Measurements from ENCODE around the gene TMPRSS6.

TMPRSS6 gene

DNA sequence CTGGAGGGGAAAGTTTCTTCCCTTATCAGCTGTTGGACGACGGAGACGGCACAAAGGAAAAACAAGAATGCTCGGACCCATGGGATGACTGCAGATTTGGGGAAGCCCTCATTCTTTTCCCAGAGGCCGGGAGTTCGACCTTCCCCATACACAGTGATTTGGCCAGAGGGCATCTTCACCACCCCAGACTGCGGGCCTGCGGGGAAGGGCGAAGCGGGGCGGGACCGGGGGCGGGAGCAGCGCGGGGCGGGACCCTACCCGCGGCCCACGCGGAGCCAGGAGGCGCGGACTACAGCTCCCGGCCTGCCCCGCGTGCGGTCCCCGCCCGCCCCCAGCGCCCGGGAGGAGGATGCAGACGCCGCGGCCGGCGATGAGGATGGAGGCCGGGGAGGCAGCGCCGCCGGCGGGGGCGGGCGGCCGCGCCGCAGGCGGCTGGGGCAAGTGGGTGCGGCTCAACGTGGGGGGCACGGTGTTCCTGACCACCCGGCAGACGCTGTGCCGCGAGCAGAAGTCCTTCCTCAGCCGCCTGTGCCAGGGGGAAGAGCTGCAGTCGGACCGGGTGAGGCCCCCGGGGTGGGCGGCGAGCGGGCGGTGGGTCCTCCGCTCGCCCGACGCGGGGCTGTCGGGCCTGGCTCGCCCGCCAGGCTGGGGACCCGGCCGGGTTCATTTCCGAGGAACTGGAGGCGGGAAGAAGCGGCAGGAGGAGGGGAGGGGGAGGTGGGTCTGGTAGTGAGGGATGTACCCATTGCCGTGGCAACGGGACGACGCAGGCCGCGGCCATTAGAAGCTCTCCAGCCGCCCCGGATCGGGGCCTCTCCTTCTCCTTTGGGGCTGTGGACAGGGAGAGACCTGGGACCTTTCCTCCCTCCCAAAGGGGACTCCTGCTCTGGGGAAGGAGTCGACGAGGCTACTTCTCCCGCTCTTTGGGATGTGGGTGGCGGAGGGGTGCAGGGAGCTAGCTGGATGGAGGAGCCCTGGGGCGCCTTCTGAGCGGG lies 57.8 kb downstream of the TMPRSS6 start, which contains the start of gene KCTD17:
KCTD17 (plus strand) TSS at position 352 of the 995 bp plus-strand sequence; CDS start at position 371, 19 bp downstream.
- DNase-seq (ENCODE audit: low read depth): peak; percentile 53

- no peak for DNase-seq (ENCODE audit: low read depth)
Observed at GRCh38 chr22:37050913-37051312, 58.6 kb downstream of the TMPRSS6 start.

DNA sequence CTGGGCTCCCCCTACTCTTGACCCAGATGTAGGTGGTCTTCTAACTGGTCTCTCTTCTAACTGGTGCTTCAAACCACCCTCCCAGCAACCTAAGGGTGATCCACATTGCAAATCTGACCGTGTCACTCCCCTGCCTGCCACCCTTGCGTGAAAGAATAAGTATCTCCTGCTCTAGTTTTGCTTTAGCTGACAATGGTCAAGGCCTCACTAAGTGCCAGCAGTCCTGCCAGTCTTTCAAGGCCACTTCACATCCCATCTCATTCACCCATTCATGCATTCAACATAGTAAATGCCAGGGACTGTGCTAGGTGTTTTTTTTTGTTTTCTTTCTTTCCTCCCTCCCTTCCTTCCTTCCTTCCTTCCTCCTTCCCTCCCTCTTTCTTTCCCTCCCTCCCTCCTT lies 60.3 kb downstream of the TMPRSS6 start:
- no peak for DNase-seq (ENCODE audit: low read depth)

GRCh38 chr22:37048133-37048532 lies 61.4 kb downstream of the TMPRSS6 start:
- no peak for DNase-seq (ENCODE audit: low read depth)

DNA sequence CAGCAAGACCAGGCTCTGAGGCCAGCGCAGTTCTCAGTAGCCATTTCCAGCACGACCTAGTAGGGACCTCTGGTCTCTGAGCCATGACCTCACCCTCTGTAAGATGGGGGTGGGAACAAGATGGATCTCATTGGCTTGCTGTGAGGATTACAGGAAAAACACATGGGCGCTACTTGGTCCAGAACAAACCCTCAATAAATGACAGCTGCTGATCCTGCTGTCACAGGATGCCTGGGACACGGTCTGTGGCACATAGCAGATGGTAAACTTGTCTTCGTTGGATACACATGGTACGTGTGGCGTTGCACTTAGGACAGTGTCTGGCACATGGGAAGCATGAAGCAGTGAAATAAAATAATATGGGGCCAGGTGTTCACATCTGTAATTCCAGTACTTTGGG lies 62.5 kb downstream of the TMPRSS6 start:
- DNase-seq (ENCODE audit: low read depth): no peak

- DNase-seq (ENCODE audit: low read depth): no peak
Observed at GRCh38 chr22:37046589-37046988, 62.9 kb downstream of the TMPRSS6 start.

DNA sequence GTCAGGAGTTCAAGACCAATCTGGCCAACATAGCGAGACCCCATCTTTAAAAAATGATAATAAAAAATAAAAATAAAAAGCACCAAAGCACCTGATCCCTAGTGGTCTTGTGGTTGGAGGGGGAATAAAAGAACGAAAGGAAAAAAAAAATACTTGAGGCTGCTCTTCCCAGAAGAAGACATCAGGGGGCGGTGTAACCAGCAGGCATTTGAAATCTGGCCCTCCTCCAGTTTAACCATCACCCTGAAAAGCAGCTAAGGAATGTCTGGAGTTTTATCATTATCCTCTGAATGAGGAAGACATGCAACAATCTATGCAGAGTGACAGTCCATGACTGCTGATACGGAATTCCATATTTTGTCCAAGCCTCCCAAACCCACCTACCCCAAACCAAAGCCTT lies 63.6 kb downstream of the TMPRSS6 start:
- DNase-seq (ENCODE audit: low read depth): no peak

GRCh38 chr22:37044634-37045625 lies 64.6 kb downstream of the TMPRSS6 start:
- DNase-seq (ENCODE audit: low read depth): no peak

GRCh38 chr22:37043828-37044538 lies 65.5 kb downstream of the TMPRSS6 start:
- DNase-seq (ENCODE audit: low read depth): no peak

GRCh38 chr22:37043209-37043827 lies 66.2 kb downstream of the TMPRSS6 start:
- DNase-seq (ENCODE audit: low read depth): no peak

GRCh38 chr22:37039466-37039865 lies 70.0 kb downstream of the TMPRSS6 start:
- DNase-seq (ENCODE audit: low read depth): no peak

GRCh38 chr22:37037669-37038068 lies 71.8 kb downstream of the TMPRSS6 start:
- DNase-seq (ENCODE audit: low read depth): no peak

DNA sequence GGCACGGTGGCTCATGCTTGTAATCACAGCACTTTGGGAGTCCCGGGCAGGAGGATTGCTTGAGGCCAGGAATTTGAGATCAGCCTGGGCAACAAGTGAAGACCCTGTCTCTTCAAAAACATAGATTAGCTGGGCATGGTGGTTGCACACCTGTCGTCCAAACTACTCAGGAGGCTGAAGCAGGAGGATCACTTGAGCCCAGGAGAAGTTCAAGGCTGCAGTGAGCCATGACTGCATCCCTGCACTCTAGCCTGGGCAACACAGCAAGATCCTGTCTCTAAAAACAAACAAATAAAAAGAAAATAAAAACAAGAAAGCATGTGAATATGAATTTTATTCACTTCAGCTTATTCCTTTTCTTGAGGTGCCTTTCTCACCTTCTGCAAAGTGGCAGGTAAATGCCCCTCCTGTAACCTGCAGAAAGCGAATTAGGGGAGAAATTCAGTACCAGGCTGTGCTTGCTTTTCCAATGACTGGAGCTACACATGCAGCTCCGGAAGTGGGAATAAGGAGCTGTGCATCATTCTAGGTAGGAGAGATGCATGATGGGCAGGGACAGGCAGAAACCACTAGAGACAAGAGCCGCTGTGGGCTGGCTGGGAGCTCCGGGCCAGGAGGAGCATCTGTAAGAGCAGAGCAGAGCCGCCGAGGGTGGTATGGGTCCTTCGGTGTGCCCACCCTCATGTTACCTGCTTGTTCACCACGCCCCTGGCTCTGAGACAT lies 72.7 kb downstream of the TMPRSS6 start:
- no peak for DNase-seq (ENCODE audit: low read depth)

- DNase-seq (ENCODE audit: low read depth): no peak
Observed at GRCh38 chr22:37033605-37034430, 75.7 kb downstream of the TMPRSS6 start.

DNA sequence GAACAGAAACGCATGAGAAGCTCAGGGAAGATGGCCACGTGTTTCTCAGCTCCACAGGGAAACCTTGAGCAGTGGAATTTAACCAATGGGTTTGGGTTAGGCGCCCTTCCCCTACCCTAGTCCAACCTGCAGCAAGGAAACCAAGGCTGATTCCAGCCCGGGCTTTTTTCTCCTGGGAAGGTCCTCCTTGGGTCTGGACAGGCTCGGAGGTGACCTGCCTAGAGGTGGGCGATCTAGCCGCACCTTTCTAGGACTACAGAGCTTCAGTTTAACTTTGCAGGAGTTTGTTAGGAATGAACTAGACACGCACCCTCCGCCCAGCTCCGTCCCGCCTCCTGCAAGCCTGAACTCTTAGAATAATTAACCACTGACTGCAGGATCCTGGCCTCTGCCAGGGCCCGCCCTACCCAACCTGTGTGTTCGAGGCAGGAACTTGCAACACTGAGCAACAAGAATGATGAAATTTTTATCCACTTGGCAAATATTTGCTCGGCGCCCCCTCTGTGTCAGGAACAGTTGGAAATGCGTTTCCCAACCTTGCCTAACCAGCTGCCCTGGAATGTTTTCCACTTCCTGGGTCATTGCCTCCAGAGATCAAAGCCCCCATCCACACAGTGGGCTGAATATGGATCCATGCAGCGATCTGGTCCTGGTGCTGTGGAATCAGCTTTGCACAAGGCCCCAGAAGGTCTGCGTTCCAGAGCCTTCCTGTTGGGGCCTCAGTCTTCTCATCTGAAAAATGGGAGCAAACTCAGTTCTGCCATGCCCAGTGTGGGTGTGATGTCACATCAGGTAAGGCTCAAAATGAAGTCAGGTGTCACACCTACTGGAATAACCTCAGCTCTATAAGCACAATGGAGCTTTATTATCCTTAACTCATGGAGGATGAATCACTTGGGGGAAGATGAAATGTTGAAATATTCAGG lies 76.7 kb downstream of the TMPRSS6 start:
- no peak for DNase-seq (ENCODE audit: low read depth)

GRCh38 chr22:37032134-37032534 lies 77.4 kb downstream of the TMPRSS6 start:
- DNase-seq (ENCODE audit: low read depth): no peak

GRCh38 chr22:37030560-37031281 lies 78.8 kb downstream of the TMPRSS6 start:
- no peak for DNase-seq (ENCODE audit: low read depth)

Data from activated gamma-delta T cell treated with anti-CD3 and anti-CD28 coated beads, Interleukin-2, amount 50 U/mL, for 16 hours (primary cell).